Measurements from ENCODE around the gene SERPIND1.
A peak's percentile ranks its signal among the peaks of the same experiment; 100 is the strongest.
"Not testable (repeated sequence)": the region's sequence is repeated elsewhere in the genome, so short reads cannot be mapped to it uniquely, and the experiment has no call there.

The SERPIND1 gene

GRCh38 chr22:20813056-20813455, 39.1 kb downstream of the SERPIND1 start:
- no peak for FAIRE-seq
- DNase-seq (ENCODE audit: low spot score): no peak

DNA sequence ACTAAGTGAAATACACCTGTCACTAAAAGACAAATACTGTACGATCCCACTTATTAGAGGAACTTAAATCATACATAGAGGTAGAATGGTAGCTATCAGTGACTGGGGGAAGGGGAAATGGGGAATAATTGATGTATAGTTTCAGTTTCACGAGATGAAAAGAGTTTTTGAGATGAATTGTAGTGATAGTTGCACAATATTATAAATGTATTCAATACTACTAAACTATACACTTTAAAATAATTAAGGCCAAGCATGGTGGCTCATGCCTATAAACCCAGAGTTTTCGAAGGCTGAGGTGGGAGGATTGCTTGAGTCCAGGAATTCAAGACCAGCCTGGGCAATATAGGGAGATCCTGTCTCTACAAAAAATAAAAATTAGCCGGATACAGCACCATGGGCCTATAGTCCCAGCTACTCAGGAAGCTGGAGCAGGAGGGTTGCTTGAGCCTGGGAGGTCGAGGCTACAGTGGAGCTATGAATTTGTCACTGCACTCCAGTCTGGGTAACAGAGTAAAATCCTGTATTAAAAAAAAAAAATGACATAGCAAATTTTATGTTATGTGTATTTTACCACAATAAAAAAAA, 40.4 kb downstream of the SERPIND1 start:
- no peak for DNase-seq (ENCODE audit: low spot score)
- FAIRE-seq: no peak

DNA sequence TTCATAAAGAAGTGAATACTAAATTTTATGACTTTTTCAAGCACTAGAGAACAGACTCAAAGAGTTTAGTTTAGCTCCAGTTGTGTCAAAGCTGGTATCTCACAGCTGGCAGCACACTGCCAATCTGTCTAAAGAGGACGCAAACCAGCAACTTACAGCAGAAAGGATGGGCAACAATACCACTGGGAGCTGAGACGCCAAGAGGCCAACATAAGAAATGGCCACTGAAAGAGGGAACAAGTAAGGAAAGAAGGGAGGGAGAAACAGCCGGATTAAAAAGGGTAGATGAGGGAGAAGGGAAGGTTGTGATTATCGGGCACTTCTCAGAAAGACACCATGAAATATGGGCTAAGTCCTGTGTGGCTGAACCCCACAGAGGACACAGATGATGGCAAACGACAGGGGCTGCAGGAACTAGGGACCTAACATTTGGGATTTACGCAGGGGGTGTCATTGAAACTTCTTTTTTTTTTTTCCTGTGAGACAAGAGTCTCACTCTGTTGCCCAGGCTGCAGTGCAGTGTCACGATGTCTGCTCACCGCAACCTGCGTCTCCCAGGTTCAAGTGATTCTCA, 41.7 kb downstream of the SERPIND1 start:
- DNase-seq (ENCODE audit: low spot score): no peak

DNA sequence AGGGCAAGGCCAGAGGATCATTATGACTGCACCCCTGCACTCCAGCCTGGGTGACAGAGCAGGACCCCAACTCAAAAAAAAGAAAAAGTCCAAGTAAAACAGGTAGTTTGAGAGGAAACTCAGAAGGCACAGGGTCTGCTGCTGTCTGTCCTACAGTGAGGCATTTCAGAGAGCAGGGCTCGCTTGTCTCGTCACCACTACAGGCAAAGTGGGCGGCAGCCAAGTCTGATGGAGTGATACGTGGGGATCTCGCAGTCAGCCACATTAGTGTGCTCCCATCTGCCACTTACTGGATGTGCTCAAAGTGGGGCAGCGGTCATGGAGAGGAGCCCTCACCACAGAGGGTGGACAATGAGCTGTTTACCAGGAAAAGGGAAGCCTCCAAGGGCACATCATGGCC, 42.6 kb downstream of the SERPIND1 start:
- FAIRE-seq: peak; percentile 65
- no peak for DNase-seq (ENCODE audit: low spot score)

More for the DNA sequence above, 41.7 kb downstream of the SERPIND1 start:
- FAIRE-seq: peak; percentile 56

DNA sequence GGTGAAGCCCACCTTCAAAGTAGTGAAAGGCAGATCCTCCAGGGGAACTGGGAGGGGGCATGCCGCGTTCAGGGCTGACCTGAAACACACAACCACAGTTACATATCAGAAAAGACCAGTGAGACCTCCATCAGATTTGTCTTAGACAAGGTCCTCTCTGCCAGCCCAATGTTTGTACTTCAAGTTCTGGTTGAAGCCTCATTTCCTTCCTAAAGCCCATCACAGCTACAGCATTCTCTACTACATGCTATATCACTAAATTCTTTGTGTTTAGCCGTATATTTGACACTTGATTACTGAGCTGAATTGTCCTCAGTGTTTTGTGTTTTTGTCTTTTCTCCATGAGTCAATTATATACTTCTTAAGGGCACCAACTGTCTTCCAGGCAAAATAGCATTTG, 44.6 kb downstream of the SERPIND1 start:
- FAIRE-seq: peak; percentile 23
- no peak for DNase-seq (ENCODE audit: low spot score)

DNA sequence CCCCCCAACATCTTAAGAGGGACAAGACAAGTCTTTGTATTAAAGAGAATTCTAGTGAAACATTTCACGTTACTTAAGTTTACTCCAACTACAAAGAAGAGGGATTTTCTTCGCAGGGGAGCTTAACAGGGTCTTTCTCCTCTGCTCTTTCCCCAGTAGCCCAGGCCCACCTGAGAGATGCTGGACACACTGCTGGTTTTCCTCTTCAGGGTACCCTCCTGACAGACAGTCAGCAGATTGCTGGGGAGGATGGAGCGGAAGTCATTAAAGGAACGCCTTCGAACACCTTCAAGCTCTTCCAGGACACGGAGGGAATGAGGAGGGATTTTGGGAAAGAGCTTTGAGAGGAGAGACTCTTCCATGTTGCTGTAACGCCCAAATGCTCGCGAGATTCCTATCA, 45.6 kb downstream of the SERPIND1 start:
- no peak for FAIRE-seq
- DNase-seq (ENCODE audit: low spot score): no peak

DNA sequence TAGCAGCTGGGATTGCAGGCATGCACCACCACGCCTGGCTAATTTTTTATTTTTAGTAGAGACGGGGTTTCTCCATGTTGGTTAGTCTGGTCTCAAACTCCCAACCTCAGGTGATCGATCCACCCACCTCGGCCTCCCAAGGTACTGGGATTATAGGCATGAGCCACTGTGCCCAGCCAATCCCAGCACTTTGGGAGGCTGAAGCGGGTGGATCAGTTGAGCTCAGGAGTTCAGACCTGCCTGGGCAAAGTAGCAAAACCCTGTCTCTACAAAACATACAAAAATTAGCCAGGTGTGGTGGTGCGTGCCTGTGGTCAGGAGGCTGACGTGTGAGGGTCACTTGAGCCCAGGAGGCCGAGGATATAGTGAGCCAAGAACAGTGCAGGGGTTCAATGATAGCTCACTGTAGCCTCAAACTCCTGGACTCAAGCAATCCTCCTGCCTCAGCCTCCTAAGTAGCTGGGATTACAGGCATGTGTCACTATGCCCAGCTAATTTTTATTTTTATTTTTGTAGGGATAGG, 47.9 kb downstream of the SERPIND1 start:
- not testable (repeated sequence) for FAIRE-seq; DNase-seq (ENCODE audit: low spot score)

DNA sequence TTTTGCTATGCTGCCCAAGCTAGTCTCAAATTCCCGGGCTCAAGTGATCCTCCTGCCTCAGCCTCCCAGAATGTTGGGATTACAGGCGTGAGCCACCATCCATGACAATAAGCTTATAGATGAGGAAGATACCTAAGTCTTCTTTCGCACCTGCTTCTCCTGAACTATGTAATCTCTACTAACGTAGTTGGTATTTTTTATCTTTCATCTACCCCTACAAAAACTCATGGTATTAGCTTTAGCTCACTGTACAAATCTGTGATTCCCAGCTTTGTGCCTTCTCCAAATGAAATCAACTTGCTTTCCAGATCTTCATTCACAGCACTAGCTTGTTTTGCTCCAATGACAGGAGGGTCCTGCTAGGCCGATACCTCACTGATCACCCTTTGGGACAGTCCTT, 48.3 kb downstream of the SERPIND1 start:
- no peak for FAIRE-seq

DNA sequence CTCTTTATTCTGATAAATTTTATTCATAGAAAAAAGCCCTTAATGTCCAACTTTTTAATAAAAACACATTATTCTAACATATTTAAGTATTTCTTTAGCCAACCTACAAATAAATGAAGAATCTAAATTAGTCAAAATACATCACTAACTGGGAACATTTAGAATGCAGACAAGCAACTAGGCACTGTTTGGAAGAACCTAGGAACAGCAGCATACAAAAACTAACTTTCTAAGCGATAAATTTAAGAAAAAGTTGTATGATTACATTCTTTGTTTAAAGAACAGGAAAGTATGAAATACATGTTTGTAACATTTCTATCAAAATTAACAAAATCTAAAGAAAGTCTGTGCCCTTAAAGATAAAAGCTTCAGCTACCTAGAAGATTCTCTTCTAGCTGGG, 49.4 kb downstream of the SERPIND1 start:
- FAIRE-seq (no peak), DNase-seq (ENCODE audit: low spot score) (no peak)

More for the DNA sequence above, 48.3 kb downstream of the SERPIND1 start:
- DNase-seq (ENCODE audit: low spot score): no peak

DNA sequence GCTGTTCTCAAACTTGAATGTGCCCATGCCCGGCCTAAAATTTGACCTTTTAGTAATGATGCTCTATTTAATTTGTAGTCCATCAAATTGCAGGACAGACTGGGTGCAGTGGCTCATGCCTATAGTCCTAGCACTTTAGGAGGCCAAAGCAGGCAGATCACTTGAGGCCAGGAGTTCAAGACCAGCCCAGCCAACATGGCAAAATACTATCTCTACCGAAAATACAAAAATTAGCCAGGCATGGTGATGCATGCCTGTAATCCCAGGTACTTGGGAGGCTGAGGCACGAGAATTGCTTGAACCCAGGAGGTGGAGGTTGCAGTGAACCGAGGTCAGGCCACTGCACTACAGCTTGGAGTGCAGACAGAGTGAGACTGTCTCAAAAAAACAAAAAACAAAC, 51.3 kb downstream of the SERPIND1 start:
- not testable (repeated sequence) for FAIRE-seq; DNase-seq (ENCODE audit: low spot score)

- FAIRE-seq (no peak), DNase-seq (ENCODE audit: low spot score) (no peak)
Observed at GRCh38 chr22:20825624-20826023, 51.7 kb downstream of the SERPIND1 start.

DNA sequence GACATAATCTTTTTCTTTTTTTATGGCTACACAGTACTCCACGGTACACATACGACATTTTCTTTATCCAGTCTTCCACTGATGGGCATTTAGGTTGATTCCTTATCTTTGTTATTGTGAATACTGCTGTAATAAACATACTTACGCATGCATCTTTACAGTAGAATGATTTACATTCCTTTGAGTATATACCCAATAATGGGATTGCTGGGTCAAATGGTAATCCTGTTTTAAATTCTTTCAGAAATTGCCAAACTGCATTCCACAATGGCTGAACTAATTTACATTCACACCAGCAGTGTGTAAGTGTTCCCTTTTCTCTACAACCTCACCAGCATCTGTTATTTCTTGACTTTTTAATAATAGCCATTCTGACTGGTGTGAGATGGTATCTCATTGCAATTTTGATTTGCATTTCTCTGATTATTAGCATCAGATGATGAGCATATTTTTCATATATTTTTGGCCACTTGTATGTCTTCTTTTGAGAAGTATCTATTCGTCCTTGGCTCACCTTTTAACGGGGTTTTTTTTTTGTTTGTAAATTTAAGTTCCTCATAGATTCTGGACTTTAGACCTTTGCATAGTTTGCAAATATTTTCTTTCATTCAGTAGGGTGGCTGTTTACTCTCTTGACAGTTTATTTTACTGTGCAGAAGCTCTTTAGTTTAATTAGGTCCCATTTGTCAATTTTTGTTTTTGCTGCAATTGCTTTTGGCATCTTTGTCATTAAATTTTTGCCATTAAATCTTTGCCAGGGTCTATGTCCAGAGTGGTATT, 52.6 kb downstream of the SERPIND1 start:
- not testable (repeated sequence) for DNase-seq (ENCODE audit: low spot score); FAIRE-seq

- DNase-seq (ENCODE audit: low spot score): no peak
- no peak for FAIRE-seq
Observed at GRCh38 chr22:20829491-20830134, 55.7 kb downstream of the SERPIND1 start.

GRCh38 chr22:20833225-20833665, 59.3 kb downstream of the SERPIND1 start:
- no peak for DNase-seq (ENCODE audit: low spot score)
- FAIRE-seq: peak; percentile 88

GRCh38 chr22:20834206-20834605, 60.3 kb downstream of the SERPIND1 start:
- FAIRE-seq (peak; percentile 68), DNase-seq (ENCODE audit: low spot score) (no peak)

- no peak for DNase-seq (ENCODE audit: low spot score)
- FAIRE-seq: no peak
Observed at GRCh38 chr22:20834725-20835124, 60.8 kb downstream of the SERPIND1 start.

Data from urothelium cell line (cell line).